ENCODE measurements around the gene TLX3.

GRCh38 chr5:171261361-171261760 is 47.7 kb upstream of the TLX3 start:
- no peak for TF ChIP-seq CTCF (IDR thresholded peaks at IDR 0.05)
- TF ChIP-seq POLR2AphosphoS5 (IDR thresholded peaks at IDR 0.05; ENCODE audit: insufficient read depth in 1 of 2, low read depth in 1 of 2) = no peak
- TF ChIP-seq POLR2A (IDR thresholded peaks at IDR 0.05) = no peak
